ENCODE measurements around the gene DDX47. TPM values are rescaled to one million over a fixed set of nuclear protein-coding genes. Genes with fewer than 3 reads are reported as not detected.

DDX47 gene
- total RNA-seq, 2 experiments from 2014 or later = 153 TPM

GRCh38 chr12:12774791-12775190, 38.4 kb upstream of the DDX47 start:
- Mint-ChIP-seq H3K4me1 (ENCODE audit: low read depth) (no peaks in the 10 kb centered on the region), H3K4me3 (no peak overlapping the region), H3K27ac (no peak overlapping the region), H3K36me3 (ENCODE audit: low read depth) (no peaks in the 10 kb centered on the region), H3K27me3 (no peaks in the 10 kb centered on the region), H3K9me3 (peaks cover 4% of the 10 kb centered on the region)
- no peak for ATAC-seq (ENCODE audit: poor library complexity)
- no peak for TF ChIP-seq CTCF (IDR thresholded peaks at IDR 0.05)
- intact Hi-C loops (cut with DNase I, micrococcal nuclease) = no loop called here
- Histone ChIP-seq H3K27ac (ENCODE audit: low read depth in 1 of 2, low read length in 2 of 2) (no peak overlapping the region), H3K4me1 (ENCODE audit: insufficient read depth, low read length) (no peaks in the 10 kb centered on the region), H3K9me3 (ENCODE audit: control insufficient read depth in 1 of 2, insufficient read depth in 1 of 2, low read length in 2 of 2) (peaks cover 6 to 7% of the 10 kb centered on the region in 2 experiments), H3K4me3 (ENCODE audit: low read length) (no peak overlapping the region), H3K36me3 (ENCODE audit: insufficient read depth, low read length) (no peaks in the 10 kb centered on the region), H3K27me3 (ENCODE audit: control insufficient read depth in 1 of 2, insufficient read depth in 2 of 2, low read length in 2 of 2) (no peaks in the 10 kb centered on the region)
- ChIA-PET CTCF (no interaction called here), POLR2A (no interaction called here)
- no peak for DNase-seq

- Histone ChIP-seq H3K27ac (ENCODE audit: low read depth in 1 of 2, low read length in 2 of 2) (no peak overlapping the region), H3K4me1 (ENCODE audit: insufficient read depth, low read length) (no peaks in the 10 kb centered on the region), H3K36me3 (ENCODE audit: insufficient read depth, low read length) (no peaks in the 10 kb centered on the region), H3K4me3 (ENCODE audit: low read length) (no peak overlapping the region), H3K27me3 (ENCODE audit: control insufficient read depth in 1 of 2, insufficient read depth in 2 of 2, low read length in 2 of 2) (no peaks in the 10 kb centered on the region), H3K9me3 (ENCODE audit: control insufficient read depth in 1 of 2, insufficient read depth in 1 of 2, low read length in 2 of 2) (no peaks in the 10 kb centered on the region)
- no peak for TF ChIP-seq CTCF (IDR thresholded peaks at IDR 0.05)
- no peaks in the 10 kb centered on the region for H3K36me3 Mint-ChIP-seq (ENCODE audit: low read depth)
- H3K27me3 Mint-ChIP-seq = no peaks in the 10 kb centered on the region
- H3K4me3 Mint-ChIP-seq = no peak overlapping the region
- H3K27ac Mint-ChIP-seq = no peak overlapping the region
- POLR2A ChIA-PET = no interaction called here
- H3K4me1 Mint-ChIP-seq (ENCODE audit: low read depth) = no peaks in the 10 kb centered on the region
- CTCF ChIA-PET = no interaction called here
- H3K9me3 Mint-ChIP-seq = peaks cover 2% of the 10 kb centered on the region
- ATAC-seq (ENCODE audit: poor library complexity) (no peak), DNase-seq (no peak)
- intact Hi-C loops (cut with DNase I, micrococcal nuclease) = no loop called here
These were observed 36.9 kb upstream of the DDX47 start for GRCh38 chr12:12776261-12776660.

- no peak overlapping the region for H3K27ac Mint-ChIP-seq
- no peaks in the 10 kb centered on the region for H3K4me1 ChIP-seq (ENCODE audit: insufficient read depth, low read length)
- ATAC-seq (ENCODE audit: poor library complexity) = no peak
- no peaks in the 10 kb centered on the region for H3K36me3 ChIP-seq (ENCODE audit: insufficient read depth, low read length)
- no peaks in the 10 kb centered on the region for H3K27me3 Mint-ChIP-seq
- no peak overlapping the region for H3K4me3 ChIP-seq (ENCODE audit: low read length)
- no peaks in the 10 kb centered on the region for H3K36me3 Mint-ChIP-seq (ENCODE audit: low read depth)
- peaks cover 2% of the 10 kb centered on the region for H3K9me3 Mint-ChIP-seq
- TF ChIP-seq CTCF (IDR thresholded peaks at IDR 0.05) = no peak
- H3K27ac ChIP-seq (ENCODE audit: low read depth in 1 of 2, low read length in 2 of 2) = no peak overlapping the region
- POLR2A ChIA-PET = no interaction called here
- CTCF ChIA-PET = no interaction called here
- DNase-seq = no peak
- no peaks in the 10 kb centered on the region for H3K4me1 Mint-ChIP-seq (ENCODE audit: low read depth)
- no peak overlapping the region for H3K4me3 Mint-ChIP-seq
- no peaks in the 10 kb centered on the region for H3K9me3 ChIP-seq (ENCODE audit: control insufficient read depth in 1 of 2, insufficient read depth in 1 of 2, low read length in 2 of 2)
- no peaks in the 10 kb centered on the region for H3K27me3 ChIP-seq (ENCODE audit: control insufficient read depth in 1 of 2, insufficient read depth in 2 of 2, low read length in 2 of 2)
- intact Hi-C loops (cut with DNase I, micrococcal nuclease) = no loop called here
These were observed 36.1 kb upstream of the DDX47 start for GRCh38 chr12:12777092-12777491.

All from CD4-positive, alpha-beta T cell (primary cell).